H1 (cell line): ENCODE results near the gene DDA1. TPM values are rescaled to one million over a fixed set of nuclear protein-coding genes. Genes with fewer than 3 reads are reported as not detected.

Source experiments
- CTCF ChIA-PET: fragments of 300-600 bp; sonication (Branson Sonifier 250); formaldehyde crosslinking; loops from one replicate; lab custom pipeline; 2021; ENCODE audit not compliant: partially characterized antibody; lab: Charles Lee
- POLR2A ChIA-PET: fragments of 300-600 bp; sonication (Branson Sonifier 250); formaldehyde crosslinking; loops from one replicate; lab custom pipeline; 2021; ENCODE audit warnings: inconsistent platforms; ENCODE audit not compliant: partially characterized antibody; lab: Charles Lee
- DNase-seq, 2 experiments: peaks; one replicate each; pipeline versions ENCODE4 v3.0.0 to v3.0.0-alpha.2; 2010 to 2022; ENCODE audit warnings: low spot score in 2 of 2, low read depth in 1 of 2, mixed read lengths in 1 of 2
- FAIRE-seq: peaks from 2 replicates; lab custom pipeline; 2011; peaks lifted over from hg19 to GRCh38; lab: Jason Lieb, UNC
- H2AFZ ChIP-seq: 2 replicates; pipeline ENCODE4 v1.8.1; 2012; ENCODE audit warnings: low read length, inconsistent platforms
- H2AK5ac ChIP-seq: 2 replicates; pipeline ENCODE4 v1.6.1; 2013; ENCODE audit warnings: low read depth, low read length
- H2BK120ac ChIP-seq: replicated peaks from 2 replicates; pipeline ENCODE3; 2013; ENCODE audit warnings: low read depth, low read length, inconsistent platforms
- H2BK12ac ChIP-seq: 2 replicates; pipeline ENCODE4 v1.6.1; 2013; ENCODE audit warnings: low read depth, low read length
- H2BK15ac ChIP-seq: 2 replicates; pipeline ENCODE4 v1.6.1; 2013; ENCODE audit warnings: low read length
- H2BK20ac ChIP-seq: 2 replicates; pipeline ENCODE4 v1.6.1; 2013; ENCODE audit warnings: low read length
- H2BK5ac ChIP-seq: 2 replicates; pipeline ENCODE4 v1.6.1; 2013; ENCODE audit warnings: low read depth, low read length
- H3K14ac ChIP-seq: 2 replicates; pipeline ENCODE4 v1.6.1; 2013; ENCODE audit warnings: inconsistent platforms; ENCODE audit not compliant: insufficient read length
- H3K18ac ChIP-seq: 2 replicates; pipeline ENCODE4 v1.6.1; 2013; ENCODE audit warnings: low read length; ENCODE audit errors: extremely low read depth
- H3K23ac ChIP-seq: 2 replicates; pipeline ENCODE4 v1.6.1; 2013; ENCODE audit warnings: inconsistent platforms; ENCODE audit not compliant: insufficient read length
- H3K23me2 ChIP-seq: 2 replicates; pipeline ENCODE4 v1.6.1; 2013; ENCODE audit warnings: low read depth, low read length
- H3K27ac ChIP-seq: 2 replicates; pipeline ENCODE4 v1.6.1; 2011; ENCODE audit warnings: low read depth, low read length, inconsistent platforms
- H3K27me3 ChIP-seq, 4 experiments: replicated peaks in 1 of 4; 1 replicate in 1 of 4; 2 replicates in 3 of 4; pipeline versions ENCODE4 v1.6.1 to v1.8.1; 2011 to 2013; ENCODE audit warnings: low read length in 3 of 4, mild to moderate bottlenecking in 3 of 4, inconsistent platforms in 2 of 4, mixed read lengths in 2 of 4, moderate library complexity in 1 of 4; ENCODE audit not compliant: control insufficient read depth in 3 of 4, insufficient read depth in 3 of 4; ENCODE audit errors: extremely low read depth in 1 of 4
- H3K36me3 ChIP-seq, 4 experiments: 2 replicates each; pipeline versions ENCODE4 v1.6.1 to v1.8.1; 2011 to 2013; ENCODE audit warnings: mild to moderate bottlenecking in 4 of 4, low read length in 3 of 4, moderate library complexity in 2 of 4, control low read depth in 1 of 4, inconsistent platforms in 1 of 4; ENCODE audit not compliant: insufficient read depth in 4 of 4, control insufficient read depth in 2 of 4
- H3K4ac ChIP-seq: replicated peaks from 2 replicates; pipeline ENCODE3; 2013; ENCODE audit warnings: low read length, low read depth, mixed read lengths, inconsistent platforms; ENCODE audit not compliant: insufficient read length
- H3K4me1 ChIP-seq, 4 experiments: replicated peaks in 1 of 4; 1 replicate in 1 of 4; 2 replicates in 3 of 4; pipeline versions ENCODE4 v1.6.1 to v1.8.1; 2011 to 2013; ENCODE audit warnings: low read length in 3 of 4, inconsistent platforms in 2 of 4, mixed read lengths in 1 of 4; ENCODE audit not compliant: insufficient read depth in 4 of 4, control insufficient read depth in 3 of 4
- H3K4me2 ChIP-seq, 2 experiments: 2 replicates each; pipeline versions ENCODE4 v1.6.1 to v1.8.1; 2011 to 2013; ENCODE audit warnings: low read depth in 2 of 2, low read length in 2 of 2, control low read depth in 1 of 2, inconsistent platforms in 1 of 2, mild to moderate bottlenecking in 1 of 2; ENCODE audit not compliant: insufficient read depth in 1 of 2
- H3K4me3 ChIP-seq, 4 experiments: fragments of 200-600, 300-600 bp in 1 of 4; sonication (generic), shearing (Covaris generic), sonication (Bioruptor Twin) in 1 of 4; 2 replicates each; pipeline versions ENCODE4 v1.5.1 to v1.8.1; 2011 to 2016; ENCODE audit warnings: low read length in 4 of 4, low read depth in 3 of 4, control low read depth in 2 of 4, inconsistent platforms in 2 of 4, mild to moderate bottlenecking in 2 of 4, mixed read lengths in 1 of 4, moderate library complexity in 1 of 4; ENCODE audit not compliant: insufficient read depth in 2 of 4; ENCODE audit errors: extremely low read depth in 1 of 4
- H3K56ac ChIP-seq: replicated peaks from 2 replicates; pipeline ENCODE3; 2013; ENCODE audit warnings: low read depth, mild to moderate bottlenecking, mixed read lengths, low read length, inconsistent platforms; ENCODE audit not compliant: insufficient read length
- H3K79me1 ChIP-seq: 2 replicates; pipeline ENCODE4 v1.6.1; 2013; ENCODE audit warnings: low read depth, low read length, control low read depth
- H3K79me2 ChIP-seq, 2 experiments: 2 replicates each; pipeline versions ENCODE4 v1.6.1 to v1.8.1; 2012 to 2013; ENCODE audit warnings: low read length in 2 of 2, mild to moderate bottlenecking in 2 of 2, inconsistent platforms in 1 of 2; ENCODE audit not compliant: insufficient read depth in 2 of 2, control insufficient read depth in 1 of 2
- H3K9ac ChIP-seq, 4 experiments: replicated peaks in 1 of 4; 1 replicate in 1 of 4; 2 replicates in 3 of 4; pipeline versions ENCODE4 v1.6.1 to v1.8.1; 2011 to 2013; ENCODE audit warnings: low read depth in 3 of 4, low read length in 3 of 4, control low read depth in 2 of 4, mild to moderate bottlenecking in 2 of 4, moderate library complexity in 2 of 4, inconsistent platforms in 1 of 4; ENCODE audit errors: extremely low read depth in 1 of 4
- H3K9me3 ChIP-seq, 2 experiments: 2 replicates each; pipeline versions ENCODE4 v1.6.1 to v1.8.1; 2012 to 2013; ENCODE audit warnings: mild to moderate bottlenecking in 2 of 2, moderate library complexity in 2 of 2, control low read depth in 1 of 2, inconsistent platforms in 1 of 2, low read depth in 1 of 2, low read length in 1 of 2, mixed read lengths in 1 of 2; ENCODE audit not compliant: insufficient read depth in 2 of 2
- H4K20me1 ChIP-seq, 2 experiments: replicated peaks in 1 of 2; 2 replicates each; pipeline versions ENCODE3 to v1.8.1; 2011 to 2013; ENCODE audit warnings: inconsistent platforms in 2 of 2, low read length in 2 of 2, mild to moderate bottlenecking in 1 of 2; ENCODE audit not compliant: insufficient read depth in 2 of 2, control insufficient read depth in 1 of 2
- H4K5ac ChIP-seq: 2 replicates; pipeline ENCODE4 v1.6.1; 2013; ENCODE audit warnings: low read length, low read depth, mixed read lengths, inconsistent platforms; ENCODE audit not compliant: insufficient read length
- H4K8ac ChIP-seq: 2 replicates; pipeline ENCODE4 v1.8.0; 2013; ENCODE audit warnings: mild to moderate bottlenecking, moderate library complexity, low read length, inconsistent platforms; ENCODE audit not compliant: insufficient read depth; ENCODE audit errors: extremely low read depth
- H4K91ac ChIP-seq: replicated peaks from 2 replicates; pipeline ENCODE3; 2013; ENCODE audit warnings: low read length, mixed read lengths, inconsistent platforms; ENCODE audit not compliant: insufficient read length
- EGR1 ChIP-seq: IDR thresholded peaks from 2 replicates; pipeline ENCODE4 v1.6.1; 2011; ENCODE audit warnings: low read depth, low read length, borderline replicate concordance
- WGBS, 2 experiments: shearing (Covaris generic) in 1 of 2; methylation state at CpG; one replicate each; pipeline versions ENCODE4 v1.1.6 to v1.1.7; 2013 to 2015; ENCODE audit warnings: low lambda C conversion rate in 2 of 2, mixed read lengths in 2 of 2, inconsistent platforms in 1 of 2, low coverage in 1 of 2, missing lambda C conversion rate in 1 of 2; ENCODE audit not compliant: insufficient replicate concordance in 2 of 2, insufficient coverage in 1 of 2, insufficient read length in 1 of 2; ENCODE audit errors: extremely low coverage in 1 of 2, missing lambda C conversion rate in 1 of 2; 5-methylcytosine and 5-hydroxymethylcytosine counted together
- long read RNA-seq, 2 experiments: library from RNA in 1 of 2; library from capped mRNA in 1 of 2; stranded (forward); transcript quantifications; one replicate each; pipeline ENCODE4 v2.0.0, GENCODE V29; 2021; ENCODE audit warnings: inconsistent platforms in 1 of 2
- polyA minus RNA-seq, 3 experiments: library from RNA; depleted of rRNA, polyadenylated mRNA; stranded (reverse); fragments of >200 nt; gene quantifications; 1 replicate in 2 of 3; 2 replicates in 1 of 3; pipeline ENCODE4 v1.2.3, GENCODE V29; 2011
- polyA plus RNA-seq, 7 experiments: library from polyadenylated mRNA; depleted of rRNA in 3 of 7; stranded (reverse) in 5 of 7; unstranded in 2 of 7; fragments of >200 nt in 5 of 7; fragments of 200-250 nt in 2 of 7; gene quantifications; 1 replicate in 5 of 7; 2 replicates in 1 of 7; 4 replicates in 1 of 7; pipeline versions ENCODE4 v1.2.1 to v1.2.3, GENCODE V29; 2011 to 2013; ENCODE audit warnings: missing spikeins in 2 of 7, mixed read lengths in 2 of 7
- total RNA-seq: library from RNA; stranded (reverse); fragmentation: NEBNext Ultra II Directional; extraction: Animal tissue kit (Norgen Biotek cat#: 25700); gene quantifications from 2 replicates; pipeline ENCODE4 v1.2.1, GENCODE V29; 2021

Gene DDA1
- total RNA-seq (34.5 and 35.9 TPM in 2 replicates), polyA plus RNA-seq (2011; rRNA removed) (29.2 and 30.0 TPM in 2 replicates), polyA minus RNA-seq (2011; rRNA and poly(A)+ RNA removed) (12.9 and 19.5 TPM in 2 replicates)
- polyA plus RNA-seq (2011; cell fraction: cytosol; rRNA removed), result 41.8 TPM
- 55.3 TPM for polyA plus RNA-seq (2011; cell fraction: nucleus; rRNA removed)
- polyA plus RNA-seq (2012, experiment 1 of 2), result 32.6 to 63.7 TPM (median 58.6 TPM) in 4 replicates
- polyA plus RNA-seq (2012, experiment 2 of 2), result 30.1 TPM
- polyA plus RNA-seq (2013, experiment 1 of 2), result 73.8 TPM
- polyA plus RNA-seq (2013, experiment 2 of 2), result 66.6 TPM
- 7.7 TPM for polyA minus RNA-seq (2011; cell fraction: cytosol; rRNA and poly(A)+ RNA removed)
- polyA minus RNA-seq (2011; cell fraction: nucleus; rRNA and poly(A)+ RNA removed), result 9.4 TPM
- long read RNA-seq, experiment 1, full-length matches to known transcripts, result 29 of 45 reads
- long read RNA-seq, experiment 1, partial matches to known transcripts, result 7 of 45 reads
- long read RNA-seq, experiment 1, other reads (novel, unspliced or antisense), result 9 of 45 reads
- long read RNA-seq, experiment 2, full-length matches to known transcripts, result 93 of 99 reads
- long read RNA-seq, experiment 2, partial matches to known transcripts, result 0 of 99 reads
- long read RNA-seq, experiment 2, other reads (novel, unspliced or antisense), result 6 of 99 reads

- peak within 1 kb of the TSS; percentile 72 to 82 for H3K4me2 ChIP-seq
- H3K9me3 ChIP-seq, result no peaks in the 10 kb centered on the region
- H3K4me3 ChIP-seq, result peak within 1 kb of the TSS; percentile 76 to 92 (median 80)
- H2AFZ ChIP-seq, result no peak within 1 kb of the TSS
- H2BK15ac ChIP-seq, result no peak within 1 kb of the TSS
- WGBS, 2 experiments, result 1% methylated on average over 46 of the region's 46 CpGs; no CpG with 5 or more reads in 1 of the 2 experiments
- DNase-seq (peak; percentile 95 to 99), FAIRE-seq (peak; percentile 96)
- no peak within 1 kb of the TSS for H3K23ac ChIP-seq
- peaks cover under 1 to 7% (median 4%) of the 10 kb centered on the region in 4 experiments for H3K36me3 ChIP-seq
- H3K9ac ChIP-seq, result peak within 1 kb of the TSS; percentile 55 to 71 (median 65)
- no peak within 1 kb of the TSS; the same call in 1 of the 2 replicates for H2AK5ac ChIP-seq
- CTCF ChIA-PET, result interaction anchor here (0.8 to 2.4 kb wide), 13 partner anchors 8 to 211 kb away, joined by 3 to 13 read pairs (median 3); partner anchors contain the start of gene USE1
- H3K79me1 ChIP-seq, result peaks cover 21% of the 10 kb centered on the region
- H3K18ac ChIP-seq, result peak within 1 kb of the TSS; percentile 78
- H2BK20ac ChIP-seq, result no peak within 1 kb of the TSS
- H3K14ac ChIP-seq, result no peak within 1 kb of the TSS
- peak within 1 kb of the TSS; percentile 27; the same call in 1 of the 2 replicates for H3K27ac ChIP-seq
- peak within 1 kb of the TSS; percentile 93 for H4K8ac ChIP-seq
- peaks cover 8 to 36% of the 10 kb centered on the region in 2 experiments; a peak in 3 of 4 replicates for H3K79me2 ChIP-seq
- peak within 1 kb of the TSS; percentile 45 for H4K5ac ChIP-seq
- H3K4ac ChIP-seq, result peak within 1 kb of the TSS; percentile 50
- H3K4me1 ChIP-seq, result peaks cover 5 to 14% (median 7%) of the 10 kb centered on the region in 4 experiments; a peak in 6 of 7 replicates
- no peaks in the 10 kb centered on the region for H3K27me3 ChIP-seq
- POLR2A ChIA-PET, result interaction anchor here (0.7 to 18.5 kb wide), 16 partner anchors 9 to 129 kb away, joined by 3 to 329 read pairs (median 3); partner anchors contain the start of genes ANO8, BABAM1, CCDC194 and USE1
- peak within 1 kb of the TSS; percentile 84 for H2BK5ac ChIP-seq
- H3K23me2 ChIP-seq, result peaks cover 9% of the 10 kb centered on the region
- no peak within 1 kb of the TSS for H2BK120ac ChIP-seq
- H3K56ac ChIP-seq, result peak within 1 kb of the TSS; percentile 70
- peak within 1 kb of the TSS; percentile 63 for H4K91ac ChIP-seq
- 0 out of 2 replicates have a peak within 1 kb of the TSS, but pooled peaks have one; percentile 12 for H2BK12ac ChIP-seq
- H4K20me1 ChIP-seq, result peaks cover 0 to 14% of the 10 kb centered on the region in 2 experiments
- TF ChIP-seq EGR1, result 0 out of 2 replicates have a peak, but pooled peaks have one; percentile 6
These were observed at the start of gene DDA1 for GRCh38 chr19:17309198-17309964. TSS of gene DDA1 (plus strand) at chr19:17309563. CDS start at chr19:17309655, 92 bp downstream.
